OCI-LY7 (cell line): ENCODE data around the gene ERN1. TPM values are rescaled to one million over a fixed set of nuclear protein-coding genes. Genes with fewer than 3 reads are reported as not detected.

Experiments
- BruUV-seq: library from RNA; stranded (reverse); fragments of 400-500 nt; replicated peaks from 2 replicates; lab custom pipeline; 2021; lab: Mats Ljungman, UMichigan
- CTCF ChIA-PET: fragments of 300-600 bp; sonication (Branson Sonifier 250); formaldehyde crosslinking; loops from one replicate; lab custom pipeline; 2022; ENCODE audit warnings: antibody characterized with exemption; ENCODE audit not compliant: unreplicated experiment; lab: Charles Lee
- POLR2A ChIA-PET: fragments of 300-600 bp; sonication (Branson Sonifier 250); formaldehyde crosslinking; loops from one replicate; lab custom pipeline; 2022; ENCODE audit warnings: antibody characterized with exemption; lab: Charles Lee
- DNase-seq: peaks from one replicate; pipeline ENCODE4 v3.0.0-alpha.2; 2015; ENCODE audit warnings: low spot score
- H2AFZ ChIP-seq: fragments of 200-600 bp; sonication (generic), shearing (Covaris generic); 2 replicates; pipeline ENCODE4 v1.6.1; 2014; ENCODE audit warnings: mild to moderate bottlenecking, antibody characterized with exemption, low read length, moderate library complexity
- H3K27ac ChIP-seq: fragments of 200-600 bp; sonication (generic); 2 replicates; pipeline ENCODE4 v1.5.1; 2014; ENCODE audit warnings: mixed run types, low read depth, mild to moderate bottlenecking, moderate library complexity, low read length, inconsistent platforms; ENCODE audit not compliant: poor library complexity, severe bottlenecking
- H3K36me3 ChIP-seq: fragments of 200-600 bp; sonication (generic); 2 replicates; pipeline ENCODE4 v1.6.1; 2014; ENCODE audit warnings: mild to moderate bottlenecking, antibody characterized with exemption, low read length, moderate library complexity, mixed read lengths; ENCODE audit not compliant: insufficient read depth
- H3K4me1 ChIP-seq: fragments of 200-600 bp; sonication (generic); 2 replicates; pipeline ENCODE4 v1.5.1; 2014; ENCODE audit warnings: mild to moderate bottlenecking, low read length; ENCODE audit not compliant: insufficient read depth, poor library complexity, severe bottlenecking
- H3K4me2 ChIP-seq: fragments of 200-600 bp; sonication (generic); 2 replicates; pipeline ENCODE4 v1.6.1; 2014; ENCODE audit warnings: mild to moderate bottlenecking, low read length
- H3K4me3 ChIP-seq: fragments of 200-600 bp; sonication (generic); 2 replicates; pipeline ENCODE4 v1.5.1; 2014; ENCODE audit warnings: mild to moderate bottlenecking, low read depth, low read length; ENCODE audit not compliant: poor library complexity, severe bottlenecking
- H3K79me2 ChIP-seq: fragments of 200-600 bp; sonication (generic); 2 replicates; pipeline ENCODE4 v1.6.1; 2016; ENCODE audit warnings: low read depth, mild to moderate bottlenecking, low read length, moderate library complexity, mixed read lengths; ENCODE audit not compliant: insufficient read depth
- H3K9me2 ChIP-seq: fragments of 200-600 bp; sonication (generic); 2 replicates; pipeline ENCODE4 v1.6.1; 2016; ENCODE audit warnings: mild to moderate bottlenecking, low read length, mixed read lengths; ENCODE audit not compliant: insufficient read depth
- H3K9me3 ChIP-seq: fragments of 200-600 bp; sonication (generic); 2 replicates; pipeline ENCODE4 v1.6.1; 2014; ENCODE audit warnings: mild to moderate bottlenecking, mixed run types, low read length, mixed read lengths
- H4K20me1 ChIP-seq: fragments of 200-600 bp; sonication (generic); 2 replicates; pipeline ENCODE4 v1.6.1; 2014; ENCODE audit warnings: mild to moderate bottlenecking, antibody characterized with exemption, low read length, moderate library complexity, mixed read lengths; ENCODE audit not compliant: insufficient read depth
- CTCF ChIP-seq: fragments of 200-600 bp; sonication (generic); conservative IDR thresholded peaks from 2 replicates; pipeline ENCODE4 v1.5.1; 2014; ENCODE audit warnings: mild to moderate bottlenecking, antibody characterized with exemption, low read length, moderate library complexity, mixed read lengths
- EZH2phosphoT487 ChIP-seq: fragments of 200-600 bp; sonication (generic); IDR thresholded peaks from 2 replicates; pipeline ENCODE4 v1.6.1; 2018; ENCODE audit warnings: low read depth, borderline replicate concordance, mild to moderate bottlenecking, mixed run types, antibody characterized with exemption, low read length, moderate library complexity, mixed read lengths
- intact Hi-C: fragments of 100-400 bp; cut with micrococcal nuclease; formaldehyde crosslinking; loops from one replicate; pipeline ENCODE4 v1.10.0; 2022; ENCODE audit not compliant: unreplicated experiment
- total RNA-seq, 2 experiments: library from RNA; depleted of rRNA in 1 of 2; stranded (reverse); fragments of >200 nt in 1 of 2; shearing (Covaris generic) in 1 of 2; gene quantifications; 2 replicates each; pipeline ENCODE4 v1.2.3, GENCODE V29; 2014 to 2022

The ERN1 gene
- total RNA-seq, 2 experiments from 2014 or later: 22.0 to 70.3 TPM

- no TSS peak for BruUV-seq
- no peak for TF ChIP-seq EZH2phosphoT487
- no peak for TF ChIP-seq CTCF
- POLR2A ChIA-PET: no interaction called here
- H3K79me2 ChIP-seq: no peaks in the 10 kb centered on the region
- H3K9me3 ChIP-seq: no peaks in the 10 kb centered on the region
- no peaks in the 10 kb centered on the region for H3K9me2 ChIP-seq
- 0 out of 2 replicates have a peak, but pooled peaks cover 1% of the 10 kb centered on the region for H3K36me3 ChIP-seq
- no peak overlapping the region for H3K4me3 ChIP-seq
- intact Hi-C loops: no loop called here
- no peaks in the 10 kb centered on the region for H3K4me1 ChIP-seq
- H3K27ac ChIP-seq: no peak overlapping the region
- H2AFZ ChIP-seq: no peak overlapping the region
- CTCF ChIA-PET: no interaction called here
- H3K4me2 ChIP-seq: no peak overlapping the region
- H4K20me1 ChIP-seq: no peaks in the 10 kb centered on the region
- no peak for DNase-seq
These were observed 30.4 kb upstream of the ERN1 start for GRCh38 chr17:64160378-64160777.

GRCh38 chr17:64158831-64159590 lies 29.1 kb upstream of the ERN1 start:
- no peak overlapping the region for H3K4me2 ChIP-seq
- H3K36me3 ChIP-seq: no peaks in the 10 kb centered on the region
- no peaks in the 10 kb centered on the region for H3K4me1 ChIP-seq
- no peak overlapping the region for H2AFZ ChIP-seq
- CTCF ChIA-PET: interaction anchor here (0.6 kb wide), 1 partner anchor 131 kb away, joined by 3 read pairs; no protein-coding TSS in a partner anchor
- no peaks in the 10 kb centered on the region for H3K9me2 ChIP-seq
- BruUV-seq: no TSS peak
- no peak overlapping the region for H3K4me3 ChIP-seq
- H4K20me1 ChIP-seq: no peaks in the 10 kb centered on the region
- intact Hi-C loops: no loop called here
- no peak for DNase-seq
- H3K9me3 ChIP-seq: no peaks in the 10 kb centered on the region
- H3K79me2 ChIP-seq: no peaks in the 10 kb centered on the region
- TF ChIP-seq EZH2phosphoT487: no peak
- TF ChIP-seq CTCF: no peak
- H3K27ac ChIP-seq: no peak overlapping the region
- POLR2A ChIA-PET: interaction anchor here (1.1 kb wide), 1 partner anchor 10 kb away, joined by 5 read pairs; no protein-coding TSS in a partner anchor

GRCh38 chr17:64158406-64158805 lies 28.5 kb upstream of the ERN1 start:
- no peak overlapping the region for H2AFZ ChIP-seq
- no peaks in the 10 kb centered on the region for H4K20me1 ChIP-seq
- no TSS peak for BruUV-seq
- no peaks in the 10 kb centered on the region for H3K79me2 ChIP-seq
- DNase-seq: no peak
- no peak for TF ChIP-seq CTCF
- no peak for TF ChIP-seq EZH2phosphoT487
- H3K27ac ChIP-seq: no peak overlapping the region
- intact Hi-C loops: no loop called here
- no peak overlapping the region for H3K4me2 ChIP-seq
- H3K9me3 ChIP-seq: no peaks in the 10 kb centered on the region
- H3K4me3 ChIP-seq: no peak overlapping the region
- H3K36me3 ChIP-seq: 0 out of 2 replicates have a peak, but pooled peaks cover 6% of the 10 kb centered on the region
- POLR2A ChIA-PET: no interaction called here
- H3K9me2 ChIP-seq: no peaks in the 10 kb centered on the region
- CTCF ChIA-PET: no interaction called here
- H3K4me1 ChIP-seq: no peaks in the 10 kb centered on the region
